ENCODE data around the gene LOX.

The LOX gene

GRCh38 chr5:122073864-122074263 lies 4.2 kb downstream of the LOX start:
- no peak overlapping the region for H3K27ac ChIP-seq (ENCODE audit: low read length)
- H3K9me3 ChIP-seq (ENCODE audit: control insufficient read depth, low read depth, low read length) = no peaks in the 10 kb centered on the region
- H3K4me3 ChIP-seq (ENCODE audit: low read length) = no peak overlapping the region
- H3K27me3 ChIP-seq (ENCODE audit: control insufficient read depth, insufficient read depth, low read length) = peaks cover 30% of the 10 kb centered on the region
- no peak overlapping the region for H3K9ac ChIP-seq (ENCODE audit: low read length)
- H3K36me3 ChIP-seq (ENCODE audit: control insufficient read depth, low read depth, low read length) = no peaks in the 10 kb centered on the region
- no peaks in the 10 kb centered on the region for H3K4me1 ChIP-seq (ENCODE audit: control insufficient read depth, low read depth, low read length)

GRCh38 chr5:122073018-122073417 lies 5.0 kb downstream of the LOX start:
- H3K9ac ChIP-seq (ENCODE audit: low read length) = no peak overlapping the region
- H3K27ac ChIP-seq (ENCODE audit: low read length) = no peak overlapping the region
- peaks cover 21% of the 10 kb centered on the region for H3K27me3 ChIP-seq (ENCODE audit: control insufficient read depth, insufficient read depth, low read length)
- H3K9me3 ChIP-seq (ENCODE audit: control insufficient read depth, low read depth, low read length) = no peaks in the 10 kb centered on the region
- H3K36me3 ChIP-seq (ENCODE audit: control insufficient read depth, low read depth, low read length) = no peaks in the 10 kb centered on the region
- H3K4me1 ChIP-seq (ENCODE audit: control insufficient read depth, low read depth, low read length) = no peaks in the 10 kb centered on the region
- no peak overlapping the region for H3K4me3 ChIP-seq (ENCODE audit: low read length)

GRCh38 chr5:122067390-122067789 lies 10.7 kb downstream of the LOX start:
- H3K9ac ChIP-seq (ENCODE audit: low read length) = no peak overlapping the region

GRCh38 chr5:122064992-122065391 lies 13.1 kb downstream of the LOX start:
- Histone ChIP-seq H3K27ac (ENCODE audit: low read length) (no peak overlapping the region), H3K4me3 (ENCODE audit: low read length) (no peak overlapping the region), H3K9ac (ENCODE audit: low read length) (no peak overlapping the region), H3K27me3 (ENCODE audit: control insufficient read depth, insufficient read depth, low read length) (no peaks in the 10 kb centered on the region), H3K36me3 (ENCODE audit: control insufficient read depth, low read depth, low read length) (no peaks in the 10 kb centered on the region), H3K9me3 (ENCODE audit: control insufficient read depth, low read depth, low read length) (no peaks in the 10 kb centered on the region), H3K4me1 (ENCODE audit: control insufficient read depth, low read depth, low read length) (no peaks in the 10 kb centered on the region)

More at GRCh38 chr5:122067390-122067789, 10.7 kb downstream of the LOX start:
- Histone ChIP-seq H3K36me3 (ENCODE audit: control insufficient read depth, low read depth, low read length) (no peaks in the 10 kb centered on the region), H3K4me3 (ENCODE audit: low read length) (no peak overlapping the region), H3K4me1 (ENCODE audit: control insufficient read depth, low read depth, low read length) (no peaks in the 10 kb centered on the region), H3K9me3 (ENCODE audit: control insufficient read depth, low read depth, low read length) (no peaks in the 10 kb centered on the region), H3K27ac (ENCODE audit: low read length) (no peak overlapping the region), H3K27me3 (ENCODE audit: control insufficient read depth, insufficient read depth, low read length) (no peaks in the 10 kb centered on the region)

GRCh38 chr5:122063836-122064235 lies 14.2 kb downstream of the LOX start:
- Histone ChIP-seq H3K9ac (ENCODE audit: low read length) (no peak overlapping the region), H3K4me1 (ENCODE audit: control insufficient read depth, low read depth, low read length) (peaks cover 6% of the 10 kb centered on the region), H3K4me3 (ENCODE audit: low read length) (no peak overlapping the region), H3K27ac (ENCODE audit: low read length) (no peak overlapping the region), H3K9me3 (ENCODE audit: control insufficient read depth, low read depth, low read length) (no peaks in the 10 kb centered on the region), H3K27me3 (ENCODE audit: control insufficient read depth, insufficient read depth, low read length) (no peaks in the 10 kb centered on the region), H3K36me3 (ENCODE audit: control insufficient read depth, low read depth, low read length) (no peaks in the 10 kb centered on the region)

- Histone ChIP-seq H3K4me1 (ENCODE audit: control insufficient read depth, low read depth, low read length) (peaks cover 8% of the 10 kb centered on the region), H3K36me3 (ENCODE audit: control insufficient read depth, low read depth, low read length) (no peaks in the 10 kb centered on the region)
Measured at GRCh38 chr5:122062205-122062604, 15.9 kb downstream of the LOX start.

GRCh38 chr5:122056913-122057312 lies 21.1 kb downstream of the LOX start:
- Histone ChIP-seq H3K9me3 (ENCODE audit: control insufficient read depth, low read depth, low read length) (no peaks in the 10 kb centered on the region), H3K4me3 (ENCODE audit: low read length) (no peak overlapping the region), H3K4me1 (ENCODE audit: control insufficient read depth, low read depth, low read length) (peaks cover 8% of the 10 kb centered on the region), H3K36me3 (ENCODE audit: control insufficient read depth, low read depth, low read length) (no peaks in the 10 kb centered on the region), H3K27me3 (ENCODE audit: control insufficient read depth, insufficient read depth, low read length) (no peaks in the 10 kb centered on the region), H3K27ac (ENCODE audit: low read length) (no peak overlapping the region), H3K9ac (ENCODE audit: low read length) (no peak overlapping the region)

More at GRCh38 chr5:122062205-122062604, 15.9 kb downstream of the LOX start:
- no peaks in the 10 kb centered on the region for H3K27me3 ChIP-seq (ENCODE audit: control insufficient read depth, insufficient read depth, low read length)
- H3K9ac ChIP-seq (ENCODE audit: low read length) = no peak overlapping the region
- no peak overlapping the region for H3K27ac ChIP-seq (ENCODE audit: low read length)
- no peak overlapping the region for H3K4me3 ChIP-seq (ENCODE audit: low read length)
- no peaks in the 10 kb centered on the region for H3K9me3 ChIP-seq (ENCODE audit: control insufficient read depth, low read depth, low read length)

- Histone ChIP-seq H3K4me3 (ENCODE audit: low read length) (no peak overlapping the region), H3K27me3 (ENCODE audit: control insufficient read depth, insufficient read depth, low read length) (no peaks in the 10 kb centered on the region), H3K27ac (ENCODE audit: low read length) (no peak overlapping the region), H3K36me3 (ENCODE audit: control insufficient read depth, low read depth, low read length) (no peaks in the 10 kb centered on the region), H3K4me1 (ENCODE audit: control insufficient read depth, low read depth, low read length) (peaks cover 7% of the 10 kb centered on the region), H3K9ac (ENCODE audit: low read length) (no peak overlapping the region), H3K9me3 (ENCODE audit: control insufficient read depth, low read depth, low read length) (no peaks in the 10 kb centered on the region)
Measured at GRCh38 chr5:122054266-122054665, 23.8 kb downstream of the LOX start.

- no peaks in the 10 kb centered on the region for H3K36me3 ChIP-seq (ENCODE audit: control insufficient read depth, low read depth, low read length)
- no peaks in the 10 kb centered on the region for H3K4me1 ChIP-seq (ENCODE audit: control insufficient read depth, low read depth, low read length)
- H3K9me3 ChIP-seq (ENCODE audit: control insufficient read depth, low read depth, low read length) = no peaks in the 10 kb centered on the region
- no peak overlapping the region for H3K9ac ChIP-seq (ENCODE audit: low read length)
- no peaks in the 10 kb centered on the region for H3K27me3 ChIP-seq (ENCODE audit: control insufficient read depth, insufficient read depth, low read length)
- no peak overlapping the region for H3K4me3 ChIP-seq (ENCODE audit: low read length)
- H3K27ac ChIP-seq (ENCODE audit: low read length) = no peak overlapping the region
Measured at GRCh38 chr5:122053181-122054109, 24.6 kb downstream of the LOX start.

- Histone ChIP-seq H3K4me1 (ENCODE audit: control insufficient read depth, low read depth, low read length) (no peaks in the 10 kb centered on the region), H3K4me3 (ENCODE audit: low read length) (no peak overlapping the region), H3K36me3 (ENCODE audit: control insufficient read depth, low read depth, low read length) (no peaks in the 10 kb centered on the region), H3K9ac (ENCODE audit: low read length) (no peak overlapping the region), H3K9me3 (ENCODE audit: control insufficient read depth, low read depth, low read length) (no peaks in the 10 kb centered on the region), H3K27me3 (ENCODE audit: control insufficient read depth, insufficient read depth, low read length) (no peaks in the 10 kb centered on the region), H3K27ac (ENCODE audit: low read length) (no peak overlapping the region)
Measured at GRCh38 chr5:122051569-122051968, 26.5 kb downstream of the LOX start.

- no peak overlapping the region for H3K9ac ChIP-seq (ENCODE audit: low read length)
- H3K9me3 ChIP-seq (ENCODE audit: control insufficient read depth, low read depth, low read length) = no peaks in the 10 kb centered on the region
- H3K27me3 ChIP-seq (ENCODE audit: control insufficient read depth, insufficient read depth, low read length) = no peaks in the 10 kb centered on the region
- H3K4me3 ChIP-seq (ENCODE audit: low read length) = no peak overlapping the region
- no peaks in the 10 kb centered on the region for H3K4me1 ChIP-seq (ENCODE audit: control insufficient read depth, low read depth, low read length)
- H3K36me3 ChIP-seq (ENCODE audit: control insufficient read depth, low read depth, low read length) = no peaks in the 10 kb centered on the region
- no peak overlapping the region for H3K27ac ChIP-seq (ENCODE audit: low read length)
Measured at GRCh38 chr5:122050959-122051358, 27.1 kb downstream of the LOX start.

All from iPS-18a (cell line).